ENCODE data around the gene SETD6. TPM values are rescaled to one million over a fixed set of nuclear protein-coding genes. Genes with fewer than 3 reads are reported as not detected.
A peak's percentile ranks its signal among the peaks of the same experiment; 100 is the strongest.

The SETD6 gene
- total RNA-seq, 1 donor from 2014 or later = 17.3 TPM

DNA sequence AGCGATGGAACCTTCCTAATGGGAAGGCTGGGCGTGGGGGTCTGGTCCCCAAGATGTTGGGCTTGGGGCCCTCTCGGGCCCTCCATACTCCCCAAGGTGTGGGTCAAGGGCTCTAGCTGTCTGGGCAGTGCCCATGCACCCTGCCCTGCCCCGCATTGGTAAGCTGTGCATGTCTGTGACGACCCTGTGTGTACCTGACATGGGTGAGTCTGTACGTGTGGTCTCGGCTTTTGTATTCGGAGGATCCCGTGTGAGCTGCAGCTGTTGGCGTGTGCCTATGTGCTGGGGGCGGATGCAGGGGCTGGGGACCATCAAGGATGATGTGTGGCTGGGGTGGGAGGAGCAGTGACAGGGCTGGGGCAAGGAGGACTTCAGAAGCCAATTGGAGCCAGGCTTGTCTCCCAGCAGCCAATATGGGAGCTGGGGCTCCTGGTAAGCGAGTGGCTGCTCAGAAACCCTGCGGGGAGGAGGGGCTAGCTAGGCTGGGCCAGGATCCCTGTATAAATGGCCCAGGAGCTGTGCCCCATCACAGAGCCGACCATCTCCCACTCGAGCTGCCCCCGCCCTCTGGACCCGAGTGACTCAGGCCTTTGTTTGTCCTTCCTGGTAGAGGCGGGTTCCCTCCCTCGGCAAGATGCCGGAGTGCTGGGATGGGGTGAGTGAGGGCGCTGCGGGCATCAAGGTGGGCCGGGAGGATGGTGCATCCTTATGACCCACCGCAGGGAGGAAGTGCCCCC lies 15.5 kb upstream of the SETD6 start, which contains the start of gene NDRG4:
TSS of gene NDRG4 (plus strand) at position 529 of the 737 bp plus-strand sequence. CDS start at position 635, 106 bp downstream.
- intact Hi-C loops (cut with DNase I) = no loop called here
- H3K9me3 ChIP-seq = no peaks in the 10 kb centered on the region
- H3K36me3 ChIP-seq = no peaks in the 10 kb centered on the region
- TF ChIP-seq, protein P1, sequence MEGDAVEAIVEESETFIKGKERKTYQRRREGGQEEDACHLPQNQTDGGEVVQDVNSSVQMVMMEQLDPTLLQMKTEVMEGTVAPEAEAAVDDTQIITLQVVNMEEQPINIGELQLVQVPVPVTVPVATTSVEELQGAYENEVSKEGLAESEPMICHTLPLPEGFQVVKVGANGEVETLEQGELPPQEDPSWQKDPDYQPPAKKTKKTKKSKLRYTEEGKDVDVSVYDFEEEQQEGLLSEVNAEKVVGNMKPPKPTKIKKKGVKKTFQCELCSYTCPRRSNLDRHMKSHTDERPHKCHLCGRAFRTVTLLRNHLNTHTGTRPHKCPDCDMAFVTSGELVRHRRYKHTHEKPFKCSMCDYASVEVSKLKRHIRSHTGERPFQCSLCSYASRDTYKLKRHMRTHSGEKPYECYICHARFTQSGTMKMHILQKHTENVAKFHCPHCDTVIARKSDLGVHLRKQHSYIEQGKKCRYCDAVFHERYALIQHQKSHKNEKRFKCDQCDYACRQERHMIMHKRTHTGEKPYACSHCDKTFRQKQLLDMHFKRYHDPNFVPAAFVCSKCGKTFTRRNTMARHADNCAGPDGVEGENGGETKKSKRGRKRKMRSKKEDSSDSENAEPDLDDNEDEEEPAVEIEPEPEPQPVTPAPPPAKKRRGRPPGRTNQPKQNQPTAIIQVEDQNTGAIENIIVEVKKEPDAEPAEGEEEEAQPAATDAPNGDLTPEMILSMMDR (IDR thresholded peaks at IDR 0.05) = no peak
- peak within 1 kb of the TSS; percentile 34 for H3K4me3 ChIP-seq
- ATAC-seq (peak in 1 of 2 donors; percentile 39), DNase-seq (no peak)
- peaks cover 33% of the 10 kb centered on the region for H3K27me3 ChIP-seq (ENCODE audit: low read depth)
- peaks cover 10% of the 10 kb centered on the region for H3K4me1 ChIP-seq
- H3K27ac ChIP-seq = no peak within 1 kb of the TSS

DNA sequence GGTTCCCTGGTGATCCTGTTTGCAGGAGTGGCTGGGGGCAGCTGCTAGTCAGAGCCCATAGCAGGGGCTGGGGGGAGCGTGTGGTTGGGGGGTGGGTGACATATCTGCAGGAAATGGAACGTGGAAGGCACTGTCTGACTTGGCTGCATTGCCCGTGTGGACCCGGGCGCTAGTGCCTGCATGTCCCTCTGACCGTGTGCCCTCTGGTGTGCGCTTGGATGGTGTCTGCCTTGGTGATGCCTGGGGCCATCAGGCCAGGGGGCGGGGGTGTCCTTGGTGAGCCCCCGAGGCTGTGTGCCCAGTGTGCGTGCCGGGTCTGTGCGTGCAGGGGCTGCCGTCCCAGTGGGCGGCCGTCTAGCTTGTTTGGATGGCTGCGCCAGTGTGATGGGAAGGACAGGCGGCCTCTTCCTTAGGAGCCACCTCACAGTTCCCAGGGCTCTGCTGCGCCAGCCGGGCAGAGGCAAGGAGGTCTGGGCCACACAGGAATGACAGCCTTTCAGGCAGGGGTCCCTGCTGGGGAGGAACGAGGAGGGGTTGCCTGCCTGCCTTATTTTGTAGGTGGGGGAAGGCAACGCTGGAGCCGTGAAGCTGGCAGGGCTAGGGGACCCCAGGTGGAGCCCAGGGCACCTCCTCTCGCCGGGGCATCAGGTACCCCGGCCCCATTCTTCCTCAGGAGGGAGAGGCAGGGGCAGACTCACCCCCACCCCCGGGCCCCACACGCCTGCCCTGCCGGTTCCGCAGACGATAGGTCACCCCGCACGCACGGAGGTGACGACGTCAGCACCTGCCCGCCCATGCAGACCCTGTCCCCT lies 14.7 kb upstream of the SETD6 start:
- peaks cover 10% of the 10 kb centered on the region for H3K4me1 ChIP-seq
- peak; percentile 10 to 12 for ATAC-seq
- DNase-seq = peak; percentile 35
- H3K27me3 ChIP-seq (ENCODE audit: low read depth) = peaks cover 33% of the 10 kb centered on the region
- peak overlapping the region; percentile 34 for H3K4me3 ChIP-seq
- TF ChIP-seq, protein P1 (IDR thresholded peaks at IDR 0.05) = no peak
- H3K36me3 ChIP-seq = no peaks in the 10 kb centered on the region
- no peak overlapping the region for H3K27ac ChIP-seq
- H3K9me3 ChIP-seq = no peaks in the 10 kb centered on the region
- intact Hi-C loops (cut with DNase I) = no loop called here

DNA sequence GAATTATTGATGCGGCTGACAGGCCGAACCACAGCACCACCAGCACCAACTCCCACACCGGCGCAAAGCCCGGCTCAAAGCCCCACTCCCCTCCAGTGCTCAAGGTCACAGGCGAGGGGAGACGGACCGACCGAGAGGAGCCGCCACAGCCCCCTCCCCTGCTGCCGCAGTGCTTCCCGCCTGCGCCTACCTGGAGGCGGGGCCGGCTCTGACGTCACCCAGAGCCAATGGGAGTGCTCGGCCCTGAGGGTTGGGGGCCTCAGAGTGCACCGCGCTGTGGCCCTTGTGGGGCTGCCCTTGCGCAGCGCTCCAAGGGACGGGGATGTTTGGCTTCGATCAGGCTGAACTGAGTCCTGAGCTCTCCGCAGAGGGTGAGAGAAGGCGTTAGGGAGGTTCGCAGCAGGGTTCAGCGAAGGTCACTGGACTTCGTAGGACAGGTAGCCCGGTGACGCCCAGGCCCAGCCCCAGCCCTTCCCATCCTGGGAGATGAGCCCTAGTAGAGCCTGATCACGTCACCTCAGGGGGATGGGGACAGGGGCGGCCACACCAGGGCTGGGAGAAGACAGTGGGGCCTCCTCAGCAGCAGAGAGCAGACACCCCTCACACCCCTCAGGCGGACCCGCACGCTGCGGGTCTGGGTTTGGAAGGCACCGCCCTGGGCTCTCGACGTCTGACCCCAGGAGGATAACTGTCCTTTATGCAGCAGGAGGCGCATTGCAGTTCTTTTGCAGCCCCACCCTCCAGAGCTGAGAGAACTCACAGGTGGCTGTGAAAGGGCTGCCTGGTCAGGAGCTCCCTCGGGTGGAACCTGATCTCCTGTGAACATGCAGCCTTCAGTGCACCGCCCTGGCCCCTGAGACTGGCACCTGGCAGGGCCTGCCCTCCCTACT lies 13.8 kb upstream of the SETD6 start:
- H3K27me3 ChIP-seq (ENCODE audit: low read depth) = peaks cover 33% of the 10 kb centered on the region
- ATAC-seq (peak; percentile 42 to 56), DNase-seq (peak; percentile 53)
- peak overlapping the region; percentile 34 for H3K4me3 ChIP-seq
- H3K36me3 ChIP-seq = no peaks in the 10 kb centered on the region
- TF ChIP-seq, protein P1 (IDR thresholded peaks at IDR 0.05) = no peak
- peaks cover 10% of the 10 kb centered on the region for H3K4me1 ChIP-seq
- intact Hi-C loops (cut with DNase I) = no loop called here
- H3K9me3 ChIP-seq = no peaks in the 10 kb centered on the region
- no peak overlapping the region for H3K27ac ChIP-seq

DNA sequence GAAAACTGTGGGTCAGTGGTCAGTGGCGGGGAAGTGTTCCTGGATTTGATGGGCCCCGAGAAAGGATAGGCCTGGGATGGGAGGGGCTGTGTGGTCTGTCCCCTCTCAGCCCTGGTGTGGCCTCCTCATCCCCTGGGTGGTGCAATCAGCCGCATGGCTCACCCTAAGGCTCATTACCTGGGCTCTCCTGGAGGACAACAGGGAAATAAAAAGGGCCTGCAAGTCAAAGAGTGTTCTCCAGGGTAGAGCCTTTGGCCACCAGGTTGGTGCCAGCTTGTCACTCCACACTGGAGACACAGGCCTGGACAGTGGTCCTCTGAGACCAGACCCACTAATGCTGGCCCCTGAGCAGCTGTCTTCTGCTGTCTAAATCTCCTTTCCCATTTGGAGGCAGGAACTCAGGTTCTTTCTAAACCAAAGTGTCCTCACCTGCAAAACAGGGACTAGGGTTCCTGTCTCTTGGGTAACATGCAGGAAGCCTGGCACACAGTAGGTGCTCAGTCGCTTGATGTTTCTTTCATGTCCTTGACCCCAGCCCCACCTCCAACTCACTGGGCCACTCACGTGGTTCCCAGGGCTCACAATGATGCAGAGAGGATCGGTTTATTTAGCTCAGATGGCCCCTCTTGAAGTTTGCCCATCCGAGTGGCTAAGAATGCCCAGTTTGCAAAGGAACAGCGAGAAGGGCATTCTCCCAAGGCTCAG lies 12.9 kb upstream of the SETD6 start:
- peaks cover 10% of the 10 kb centered on the region for H3K4me1 ChIP-seq
- no peak overlapping the region for H3K4me3 ChIP-seq
- ATAC-seq = no peak
- H3K9me3 ChIP-seq = no peaks in the 10 kb centered on the region
- peak; percentile 15 for DNase-seq
- H3K36me3 ChIP-seq = no peaks in the 10 kb centered on the region
- peaks cover 33% of the 10 kb centered on the region for H3K27me3 ChIP-seq (ENCODE audit: low read depth)
- TF ChIP-seq, protein P1 (IDR thresholded peaks at IDR 0.05) = no peak
- no peak overlapping the region for H3K27ac ChIP-seq
- intact Hi-C loops (cut with DNase I) = no loop called here
